K562 (cell line): ENCODE measurements around the gene RPLP2. TPM values are rescaled to one million over a fixed set of nuclear protein-coding genes. Genes with fewer than 3 reads are reported as not detected.

ENCODE experiments used
- BCL6 ChIP-seq: fragments of 250-450 bp; sonication (Bioruptor Pico); IDR thresholded peaks from 2 replicates; pipeline ENCODE4 v1.4.0; 2020
- E2F3 ChIP-seq: fragments of 250-450 bp; sonication (Bioruptor Pico); IDR thresholded peaks from 2 replicates; pipeline ENCODE4 v1.4.0; 2020; ENCODE audit warnings: mild to moderate bottlenecking
- ERF ChIP-seq: fragments of 450-650 bp; formaldehyde crosslinking; IDR thresholded peaks from 2 replicates; pipeline ENCODE4 v1.4.0; 2020; ENCODE audit warnings: mild to moderate bottlenecking, mixed read lengths
- HNRNPH1 ChIP-seq: fragments of 200-400 bp; formaldehyde crosslinking; optimal IDR thresholded peaks from 2 replicates; pipeline ENCODE3; 2017; ENCODE audit warnings: low read depth, mild to moderate bottlenecking, low read length, moderate library complexity
- PCBP1 ChIP-seq: fragments of 200-400 bp; formaldehyde crosslinking; IDR thresholded peaks from 2 replicates; pipeline ENCODE4 v1.6.1; 2018; ENCODE audit warnings: mild to moderate bottlenecking, low read depth, low read length; ENCODE audit not compliant: poor library complexity, severe bottlenecking
- POLR2AphosphoS2 ChIP-seq: IDR thresholded peaks from 2 replicates; pipeline ENCODE4 v1.6.1; 2012; ENCODE audit warnings: low read length, improper control_type of control experiment
- PPARD ChIP-seq: fragments of 250-450 bp; sonication (Bioruptor Pico); IDR thresholded peaks from 2 replicates; pipeline ENCODE4 v1.8.0; 2022; ENCODE audit warnings: inconsistent platforms, mild to moderate bottlenecking, moderate library complexity
- RBFOX2 ChIP-seq: fragments of 200-400 bp; formaldehyde crosslinking; IDR thresholded peaks from 2 replicates; pipeline ENCODE4 v1.6.1; 2017; ENCODE audit warnings: low read depth, mild to moderate bottlenecking, low read length, moderate library complexity
- SMARCC2 ChIP-seq: fragments of 450-650 bp; IDR thresholded peaks from 2 replicates; pipeline ENCODE4 v1.6.1; 2017; ENCODE audit warnings: antibody characterized with exemption, moderate library complexity, mild to moderate bottlenecking, low read depth
- ZNF512 ChIP-seq: IDR thresholded peaks from 2 replicates; pipeline ENCODE4 v1.6.1; 2016; ENCODE audit warnings: missing genetic modification characterization, missing compliant biosample characterization
- ZNF609 ChIP-seq: sonication (generic); formaldehyde crosslinking; IDR thresholded peaks from 2 replicates; pipeline ENCODE4 v1.8.1; 2023; ENCODE audit warnings: missing genetic modification reagents, mild to moderate bottlenecking, borderline replicate concordance
- polyA plus RNA-seq, 8 experiments: library from polyadenylated mRNA; depleted of rRNA in 4 of 8; stranded (reverse) in 5 of 8; unstranded in 3 of 8; fragments of >200 nt; fragmentation: Nextera tagmentation in 2 of 8; fragmentation: Illumina TruSeq in 1 of 8; extraction: Ambion mirVana in 2 of 8; extraction: Trizol in 1 of 8; gene quantifications; 2 replicates each; pipeline versions ENCODE4 v1.2.1 to v1.2.3, GENCODE V29; 2011 to 2014; ENCODE audit warnings: inconsistent platforms in 1 of 8, missing spikeins in 1 of 8
- total RNA-seq, 7 experiments: library from RNA; depleted of rRNA in 6 of 7; stranded (reverse); fragments of >200 nt in 6 of 7; fragmentation: Illumina TruSeq in 2 of 7; extraction: Trizol in 2 of 7; gene quantifications; 2 replicates each; pipeline versions ENCODE4 v1.2.1 to v1.2.3, GENCODE V29; 2011 to 2021; ENCODE audit warnings: low replicate concordance in 1 of 7
- TF ChIP-seq, protein P1 (sequence below): fragments of 250-450 bp; sonication (Bioruptor Pico); IDR thresholded peaks from 2 replicates; pipeline ENCODE4 v1.4.0; 2020; ENCODE audit warnings: mild to moderate bottlenecking
- TF ChIP-seq, protein P2 (sequence below), 2 experiments: IDR thresholded peaks; 2 replicates each; pipeline ENCODE4 v1.6.1; 2011; ENCODE audit warnings: borderline replicate concordance in 1 of 2, control low read depth in 1 of 2, low read depth in 1 of 2, low read length in 1 of 2, mild to moderate bottlenecking in 1 of 2, mixed read lengths in 1 of 2, moderate library complexity in 1 of 2; ENCODE audit not compliant: insufficient read depth in 1 of 2, insufficient read length in 1 of 2, poor library complexity in 1 of 2, severe bottlenecking in 1 of 2; ENCODE audit errors: extremely low read depth in 1 of 2
- TF ChIP-seq, protein P3 (sequence below): fragments of 450-650 bp; formaldehyde crosslinking; IDR thresholded peaks from 2 replicates; pipeline ENCODE4 v1.4.0; 2020; ENCODE audit warnings: mild to moderate bottlenecking, moderate library complexity

The RPLP2 gene
- total and polyA plus RNA-seq, 9 of the 15 experiments (the other 6 are each of a cell fraction or from before 2014, with no cell fraction given) = 528 to 3,807 (median 1,633) TPM

GRCh38 chr11:795634-796564 lies 13.9 kb upstream of the RPLP2 start (continued):
- no peak for TF ChIP-seq ZNF609 (CRISPR knock-in tag)
- TF ChIP-seq ERF = no peak
- TF ChIP-seq POLR2AphosphoS2 = no peak
- TF ChIP-seq HNRNPH1 = no peak
- TF ChIP-seq, protein P1, sequence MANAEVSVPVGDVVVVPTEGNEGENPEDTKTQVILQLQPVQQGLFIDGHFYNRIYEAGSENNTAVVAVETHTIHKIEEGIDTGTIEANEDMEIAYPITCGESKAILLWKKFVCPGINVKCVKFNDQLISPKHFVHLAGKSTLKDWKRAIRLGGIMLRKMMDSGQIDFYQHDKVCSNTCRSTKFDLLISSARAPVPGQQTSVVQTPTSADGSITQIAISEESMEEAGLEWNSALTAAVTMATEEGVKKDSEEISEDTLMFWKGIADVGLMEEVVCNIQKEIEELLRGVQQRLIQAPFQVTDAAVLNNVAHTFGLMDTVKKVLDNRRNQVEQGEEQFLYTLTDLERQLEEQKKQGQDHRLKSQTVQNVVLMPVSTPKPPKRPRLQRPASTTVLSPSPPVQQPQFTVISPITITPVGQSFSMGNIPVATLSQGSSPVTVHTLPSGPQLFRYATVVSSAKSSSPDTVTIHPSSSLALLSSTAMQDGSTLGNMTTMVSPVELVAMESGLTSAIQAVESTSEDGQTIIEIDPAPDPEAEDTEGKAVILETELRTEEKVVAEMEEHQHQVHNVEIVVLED (CRISPR knock-in tag) = no peak
- no peak for TF ChIP-seq PPARD (CRISPR knock-in tag)
- peak; percentile 44; the same call in 1 of the 2 replicates for TF ChIP-seq RBFOX2
- TF ChIP-seq SMARCC2 = no peak
- TF ChIP-seq BCL6 (CRISPR knock-in tag) = no peak
- TF ChIP-seq, protein P2, sequence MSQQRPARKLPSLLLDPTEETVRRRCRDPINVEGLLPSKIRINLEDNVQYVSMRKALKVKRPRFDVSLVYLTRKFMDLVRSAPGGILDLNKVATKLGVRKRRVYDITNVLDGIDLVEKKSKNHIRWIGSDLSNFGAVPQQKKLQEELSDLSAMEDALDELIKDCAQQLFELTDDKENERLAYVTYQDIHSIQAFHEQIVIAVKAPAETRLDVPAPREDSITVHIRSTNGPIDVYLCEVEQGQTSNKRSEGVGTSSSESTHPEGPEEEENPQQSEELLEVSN (IDR thresholded peaks at IDR 0.05; ENCODE audit: borderline replicate concordance in 1 of 2, extremely low read depth in 1 of 2, insufficient read depth in 1 of 2, insufficient read length in 1 of 2, low read depth in 1 of 2, low read length in 1 of 2, poor library complexity in 1 of 2, severe bottlenecking in 1 of 2) = no peak
- TF ChIP-seq E2F3 (CRISPR knock-in tag) = no peak
- TF ChIP-seq, protein P3, sequence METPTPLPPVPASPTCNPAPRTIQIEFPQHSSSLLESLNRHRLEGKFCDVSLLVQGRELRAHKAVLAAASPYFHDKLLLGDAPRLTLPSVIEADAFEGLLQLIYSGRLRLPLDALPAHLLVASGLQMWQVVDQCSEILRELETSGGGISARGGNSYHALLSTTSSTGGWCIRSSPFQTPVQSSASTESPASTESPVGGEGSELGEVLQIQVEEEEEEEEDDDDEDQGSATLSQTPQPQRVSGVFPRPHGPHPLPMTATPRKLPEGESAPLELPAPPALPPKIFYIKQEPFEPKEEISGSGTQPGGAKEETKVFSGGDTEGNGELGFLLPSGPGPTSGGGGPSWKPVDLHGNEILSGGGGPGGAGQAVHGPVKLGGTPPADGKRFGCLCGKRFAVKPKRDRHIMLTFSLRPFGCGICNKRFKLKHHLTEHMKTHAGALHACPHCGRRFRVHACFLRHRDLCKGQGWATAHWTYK = no peak
- peak; percentile 51 for TF ChIP-seq PCBP1
- no peak for TF ChIP-seq ZNF512 (tag)
